GM12891 (cell line): ENCODE data around the gene LRRFIP2.
A peak's percentile ranks its signal among the peaks of the same experiment; 100 is the strongest.

Source experiments
- DNase-seq: peaks from one replicate; pipeline ENCODE4 v3.0.0; 2011; ENCODE audit warnings: low spot score; ENCODE audit not compliant: insufficient read length
- FAIRE-seq: peaks from 2 replicates; lab custom pipeline; 2011; peaks lifted over from hg19 to GRCh38; lab: Jason Lieb, UNC
- PAX5 ChIP-seq: IDR thresholded peaks from 2 replicates; pipeline ENCODE4 v1.6.1; 2011; ENCODE audit warnings: low read length, moderate library complexity, mild to moderate bottlenecking; ENCODE audit not compliant: insufficient read depth, severe bottlenecking
- POLR2A ChIP-seq: IDR thresholded peaks from 2 replicates; pipeline ENCODE4 v1.6.1; 2011; ENCODE audit warnings: low read depth, low read length, control low read depth
- POLR2AphosphoS5 ChIP-seq: IDR thresholded peaks from 2 replicates; pipeline ENCODE4 v1.6.1; 2011; ENCODE audit warnings: low read depth, low read length, control low read depth
- POU2F2 ChIP-seq: IDR thresholded peaks from 2 replicates; pipeline ENCODE4 v1.6.1; 2011; ENCODE audit warnings: low read depth, mild to moderate bottlenecking, control low read depth, low read length, moderate library complexity
- SPI1 ChIP-seq: IDR thresholded peaks from 2 replicates; pipeline ENCODE4 v1.6.1; 2011; ENCODE audit warnings: low read depth, low read length, control low read depth
- TAF1 ChIP-seq: IDR thresholded peaks from 2 replicates; pipeline ENCODE4 v1.6.1; 2011; ENCODE audit warnings: low read depth, low read length, control low read depth

LRRFIP2 gene

DNA sequence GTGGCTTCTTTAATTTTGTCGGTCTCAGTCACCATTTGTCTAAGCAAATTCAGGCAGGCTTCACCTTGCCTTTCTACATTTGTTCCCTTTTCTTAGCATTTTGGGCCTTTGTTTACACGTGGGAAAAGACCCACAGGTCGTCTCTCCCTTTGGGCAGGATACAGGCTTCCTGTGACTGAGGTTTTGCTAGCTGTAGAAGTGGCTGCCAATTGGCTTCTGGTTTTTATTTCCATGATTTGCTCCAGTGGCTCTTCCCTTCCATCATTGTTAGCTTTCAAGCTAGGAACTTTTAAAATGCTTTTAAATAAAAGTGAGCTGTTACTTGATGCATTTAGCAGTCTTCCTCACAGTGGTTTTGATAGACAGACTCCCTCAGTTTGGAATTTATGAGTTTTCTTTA is 143.8 kb downstream of the LRRFIP2 start:
- DNase-seq (no peak), FAIRE-seq (no peak)
- no peak for TF ChIP-seq POU2F2

DNA sequence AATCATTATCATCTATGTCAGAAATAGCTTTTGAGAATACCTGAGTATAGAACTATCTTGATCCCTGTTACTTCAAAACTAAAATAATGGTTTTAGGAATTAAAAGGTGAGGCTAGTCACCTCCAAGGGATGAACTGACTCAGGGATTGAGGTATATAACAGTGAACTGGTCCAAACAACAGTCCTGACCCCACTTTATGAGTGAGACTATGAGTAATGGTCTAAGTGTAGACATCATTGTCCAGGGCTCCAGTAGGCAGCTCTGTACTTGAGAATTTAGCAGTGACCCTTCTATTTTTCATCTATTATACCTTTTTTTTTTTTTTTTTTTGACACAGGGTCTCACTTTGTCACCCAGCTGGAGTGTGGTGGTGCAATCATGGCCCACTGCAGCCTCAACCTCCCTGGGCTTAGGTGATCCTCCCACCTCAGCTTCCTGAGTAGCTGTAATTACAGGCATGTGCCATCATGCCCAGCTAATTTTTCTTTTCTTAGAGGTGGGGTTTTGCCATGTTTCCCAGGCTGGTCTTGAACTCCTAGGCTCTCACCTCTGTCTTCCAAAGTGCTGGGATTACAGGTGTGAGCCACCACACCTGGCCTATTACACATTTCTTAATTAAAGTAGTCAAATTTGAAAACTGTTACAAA is 144.7 kb downstream of the LRRFIP2 start:
- TF ChIP-seq SPI1: no peak
- TF ChIP-seq PAX5: no peak
- TF ChIP-seq POLR2AphosphoS5: no peak
- no peak for TF ChIP-seq POU2F2
- TF ChIP-seq TAF1: no peak
- no peak for TF ChIP-seq POLR2A
- FAIRE-seq (no peak), DNase-seq (no peak)

- TF ChIP-seq PAX5 (no peak), POLR2AphosphoS5 (no peak), TAF1 (no peak), POU2F2 (no peak), POLR2A (no peak), SPI1 (no peak)
- FAIRE-seq (no peak), DNase-seq (no peak)
Observed at GRCh38 chr3:37029111-37029510, 145.3 kb downstream of the LRRFIP2 start.

DNA sequence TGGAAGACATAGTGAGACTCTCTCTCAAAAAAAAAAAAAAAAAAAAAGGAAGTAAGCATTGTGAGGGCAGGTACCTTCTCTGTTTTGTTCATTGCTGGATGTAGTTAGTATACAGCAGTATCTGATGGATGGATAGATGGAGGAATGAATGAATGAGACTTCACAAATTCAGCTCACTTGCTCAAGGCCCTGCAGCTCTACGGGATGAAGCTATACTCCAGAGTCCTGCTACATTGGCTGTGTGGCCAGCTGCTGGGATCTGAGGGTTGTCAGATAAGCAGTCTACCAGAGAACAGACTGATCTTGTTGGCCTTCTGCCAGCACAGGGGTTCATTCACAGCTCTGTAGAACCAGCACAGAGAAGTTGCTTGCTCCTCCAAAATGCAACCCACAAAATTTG is 146.1 kb downstream of the LRRFIP2 start:
- FAIRE-seq: no peak
- DNase-seq: no peak
- TF ChIP-seq POU2F2 (no peak), TAF1 (no peak), PAX5 (no peak), SPI1 (no peak), POLR2AphosphoS5 (no peak), POLR2A (no peak)

- FAIRE-seq: no peak
Observed at GRCh38 chr3:37026851-37027250, 147.5 kb downstream of the LRRFIP2 start.

DNA sequence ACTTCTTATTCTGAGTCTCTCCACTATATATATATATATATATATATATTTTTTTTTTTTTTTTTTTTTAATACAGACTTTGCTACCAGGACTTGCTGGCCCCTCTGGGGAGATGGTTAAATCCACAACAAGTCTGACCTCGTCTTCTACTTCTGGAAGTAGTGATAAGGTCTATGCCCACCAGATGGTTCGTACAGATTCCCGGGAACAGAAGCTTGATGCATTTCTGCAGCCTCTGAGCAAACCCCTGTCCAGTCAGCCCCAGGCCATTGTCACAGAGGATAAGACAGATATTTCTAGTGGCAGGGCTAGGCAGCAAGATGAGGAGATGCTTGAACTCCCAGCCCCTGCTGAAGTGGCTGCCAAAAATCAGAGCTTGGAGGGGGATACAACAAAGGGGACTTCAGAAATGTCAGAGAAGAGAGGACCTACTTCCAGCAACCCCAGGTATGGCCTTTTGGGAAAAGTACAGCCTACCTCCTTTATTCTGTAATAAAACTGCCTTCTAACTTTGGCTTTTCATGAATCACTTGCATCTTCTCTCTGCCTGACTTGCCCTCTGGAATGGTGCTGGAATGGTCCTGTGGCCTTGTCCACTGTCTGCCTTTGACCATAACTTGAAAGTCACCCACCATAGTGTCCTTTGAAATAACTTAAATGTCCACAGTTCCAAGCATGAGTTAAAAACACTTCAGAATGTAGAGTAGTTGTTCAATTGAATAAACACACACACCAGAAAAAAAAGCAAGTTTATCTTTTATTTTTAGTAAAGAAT is 148.6 kb downstream of the LRRFIP2 start:
- TF ChIP-seq POLR2AphosphoS5 (no peak), TAF1 (no peak), POU2F2 (no peak), POLR2A (no peak), PAX5 (no peak), SPI1 (no peak)
- no peak for FAIRE-seq
- no peak for DNase-seq

More at GRCh38 chr3:37026851-37027250, 147.5 kb downstream of the LRRFIP2 start:
- DNase-seq: no peak
- TF ChIP-seq POU2F2 (no peak), POLR2A (no peak), TAF1 (no peak)

DNA sequence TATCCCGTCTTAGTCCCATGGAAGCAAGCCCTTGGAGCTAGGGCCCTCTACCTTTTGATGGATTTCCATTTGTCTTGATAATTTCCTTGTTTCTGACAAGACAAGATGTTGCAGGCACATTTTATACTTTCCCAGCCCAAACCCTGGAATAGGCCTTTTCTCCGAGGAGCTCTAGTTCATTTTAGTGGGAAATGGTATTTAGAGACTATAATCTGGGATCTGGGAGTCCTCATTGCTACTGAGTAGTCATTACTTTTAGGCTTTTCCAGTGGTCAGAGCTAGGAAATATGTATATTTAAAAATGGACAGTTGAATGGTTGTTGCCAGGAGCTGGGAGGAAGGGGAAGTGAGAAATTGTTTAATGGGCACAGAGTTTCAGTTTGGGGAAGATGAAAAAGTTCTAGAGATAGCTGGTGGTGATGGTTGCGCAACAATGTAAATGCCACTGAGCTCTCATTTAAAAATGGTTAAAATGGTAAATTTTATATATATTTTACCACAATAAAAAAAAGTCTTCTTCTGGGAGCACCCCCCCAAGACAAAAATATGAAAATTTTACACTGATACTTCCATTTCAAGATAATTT is 149.5 kb downstream of the LRRFIP2 start:
- DNase-seq (no peak), FAIRE-seq (no peak)
- no peak for TF ChIP-seq POLR2AphosphoS5
- no peak for TF ChIP-seq PAX5
- no peak for TF ChIP-seq POLR2A
- TF ChIP-seq SPI1: peak; percentile 92
- TF ChIP-seq TAF1: no peak
- no peak for TF ChIP-seq POU2F2

DNA sequence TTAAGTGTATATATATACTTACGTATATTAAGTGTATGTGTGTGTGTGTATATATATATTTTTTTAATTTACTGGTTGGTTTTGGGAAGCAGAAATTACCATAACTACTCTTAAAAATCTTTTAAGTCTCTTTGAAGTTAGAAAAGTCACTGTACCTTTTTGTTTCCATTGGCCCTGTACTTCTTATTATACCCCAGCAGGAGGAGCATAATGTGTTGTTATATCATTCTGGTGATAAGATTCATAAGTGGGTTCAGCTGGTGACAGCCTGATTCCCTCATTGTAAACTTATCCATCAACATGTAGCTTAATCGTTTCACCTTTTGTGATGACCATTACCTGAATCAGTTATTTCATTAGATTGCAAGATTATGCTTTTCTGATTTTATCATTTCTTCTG is 150.3 kb downstream of the LRRFIP2 start:
- DNase-seq: no peak

GRCh38 chr3:37017683-37018082 is 156.7 kb downstream of the LRRFIP2 start:
- FAIRE-seq (no peak), DNase-seq (no peak)
- TF ChIP-seq TAF1 (no peak), SPI1 (no peak), POU2F2 (no peak), PAX5 (no peak)

More for the DNA sequence above, 150.3 kb downstream of the LRRFIP2 start:
- TF ChIP-seq POU2F2 (no peak), POLR2AphosphoS5 (no peak), PAX5 (no peak), SPI1 (no peak), POLR2A (no peak), TAF1 (no peak)
- FAIRE-seq: no peak

- DNase-seq: no peak
- FAIRE-seq: no peak
- no peak for TF ChIP-seq TAF1
- no peak for TF ChIP-seq POLR2A
- TF ChIP-seq PAX5: no peak
- no peak for TF ChIP-seq POLR2AphosphoS5
- no peak for TF ChIP-seq POU2F2
- no peak for TF ChIP-seq SPI1
Observed at GRCh38 chr3:37016903-37017302, 157.5 kb downstream of the LRRFIP2 start.
